A673 (cell line): ENCODE measurements around the gene TMEM202. TPM values are rescaled to one million over a fixed set of nuclear protein-coding genes. Genes with fewer than 3 reads are reported as not detected.
"Not testable (repeated sequence)": the region's sequence is repeated elsewhere in the genome, so short reads cannot be mapped to it uniquely, and the experiment has no call there.

Experiments used
- BruUV-seq: library from RNA; stranded (reverse); fragments of 400-500 nt; replicated peaks from 2 replicates; lab custom pipeline; 2021; lab: Mats Ljungman, UMichigan
- CTCF ChIA-PET: fragments of 300-600 bp; sonication (Branson Sonifier 250); formaldehyde crosslinking; loops from one replicate; lab custom pipeline; 2022; ENCODE audit warnings: antibody characterized with exemption; lab: Charles Lee
- POLR2A ChIA-PET: fragments of 300-600 bp; sonication (Branson Sonifier 250); formaldehyde crosslinking; loops from one replicate; lab custom pipeline; 2022; ENCODE audit warnings: antibody characterized with exemption; ENCODE audit not compliant: low non-redundant PET; lab: Charles Lee
- DNase-seq: peaks from one replicate; pipeline ENCODE4 v3.0.0-alpha.2; 2015; ENCODE audit warnings: low spot score
- H3K27ac ChIP-seq: fragments of 200-600 bp; sonication (generic); 2 replicates; pipeline ENCODE4 v1.5.1; 2016; ENCODE audit warnings: mixed run types, low read depth, mild to moderate bottlenecking, mixed read lengths, antibody characterized with exemption, low read length; ENCODE audit not compliant: poor library complexity, severe bottlenecking
- H3K27me3 ChIP-seq: fragments of 200-600 bp; sonication (generic); replicated peaks from 2 replicates; pipeline ENCODE4 v1.6.1; 2017; ENCODE audit warnings: mixed run types, low read depth, mild to moderate bottlenecking, mixed read lengths, antibody characterized with exemption, low read length; ENCODE audit not compliant: insufficient read depth, poor library complexity
- H3K36me3 ChIP-seq: fragments of 200-600 bp; sonication (generic); 2 replicates; pipeline ENCODE4 v1.6.1; 2016; ENCODE audit warnings: mixed run types, mild to moderate bottlenecking, mixed read lengths, antibody characterized with exemption, low read length; ENCODE audit not compliant: insufficient read depth, poor library complexity, severe bottlenecking
- H3K4me1 ChIP-seq: fragments of 200-600 bp; sonication (generic); 2 replicates; pipeline ENCODE4 v1.6.1; 2017; ENCODE audit warnings: mixed run types, mild to moderate bottlenecking, mixed read lengths, antibody characterized with exemption, low read length; ENCODE audit not compliant: insufficient read depth, poor library complexity, severe bottlenecking
- H3K4me3 ChIP-seq: fragments of 200-600 bp; sonication (generic); 2 replicates; pipeline ENCODE4 v1.5.1; 2016; ENCODE audit warnings: low read depth, mixed run types, mild to moderate bottlenecking, mixed read lengths, low read length; ENCODE audit not compliant: poor library complexity, severe bottlenecking
- H3K9me3 ChIP-seq: fragments of 200-600 bp; sonication (generic); 2 replicates; pipeline ENCODE4 v1.6.1; 2016; ENCODE audit warnings: mixed run types, low read depth, mild to moderate bottlenecking, mixed read lengths, antibody characterized with exemption, low read length; ENCODE audit not compliant: poor library complexity, severe bottlenecking
- CTCF ChIP-seq: fragments of 300-800, 200-600 bp; sonication (generic); conservative IDR thresholded peaks from 2 replicates; pipeline ENCODE4 v1.5.1; 2017; ENCODE audit warnings: low read depth, mild to moderate bottlenecking, antibody characterized with exemption, low read length, moderate library complexity, mixed read lengths
- EZH2 ChIP-seq: fragments of 200-600 bp; sonication (generic); IDR thresholded peaks from 2 replicates; pipeline ENCODE4 v1.6.1; 2017; ENCODE audit warnings: borderline replicate concordance, low read depth, mild to moderate bottlenecking, mixed read lengths, antibody characterized with exemption, low read length; ENCODE audit not compliant: poor library complexity, severe bottlenecking
- intact Hi-C: fragments of 100-400 bp; cut with micrococcal nuclease; formaldehyde crosslinking; loops from one replicate; pipeline ENCODE4 v1.10.0; 2022; ENCODE audit not compliant: unreplicated experiment
- total RNA-seq: library from RNA; stranded (reverse); gene quantifications from 2 replicates; pipeline ENCODE4 v1.2.3, GENCODE V29; 2021

Gene TMEM202
- total RNA-seq, 1 experiment from 2014 or later: not detected

- TF ChIP-seq EZH2: no peak
- TF ChIP-seq CTCF: no peak
- no peak for DNase-seq
- H3K9me3 ChIP-seq: no peaks in the 10 kb centered on the region
- intact Hi-C loops: no loop called here
- POLR2A ChIA-PET: no interaction called here
- no peaks in the 10 kb centered on the region for H3K4me1 ChIP-seq
- no peaks in the 10 kb centered on the region for H3K36me3 ChIP-seq
- no peak overlapping the region for H3K4me3 ChIP-seq
- H3K27ac ChIP-seq: no peak overlapping the region
- peaks cover 62% of the 10 kb centered on the region for H3K27me3 ChIP-seq
- CTCF ChIA-PET: no interaction called here
- no TSS peak for BruUV-seq
These were observed 10.4 kb upstream of the TMEM202 start for GRCh38 chr15:72387741-72388140.

GRCh38 chr15:72389231-72389630, 8.9 kb upstream of the TMEM202 start:
- H3K36me3 ChIP-seq: no peaks in the 10 kb centered on the region
- H3K27me3 ChIP-seq: peaks cover 61% of the 10 kb centered on the region
- H3K4me1 ChIP-seq: no peaks in the 10 kb centered on the region
- DNase-seq: no peak
- ChIA-PET CTCF (no interaction called here), POLR2A (no interaction called here)
- H3K4me3 ChIP-seq: no peak overlapping the region
- H3K9me3 ChIP-seq: no peaks in the 10 kb centered on the region
- BruUV-seq: no TSS peak
- TF ChIP-seq EZH2 (no peak), CTCF (no peak)
- intact Hi-C loops: no loop called here
- H3K27ac ChIP-seq: no peak overlapping the region

- H3K4me3 ChIP-seq, H3K9me3 ChIP-seq, intact Hi-C loops, H3K27ac ChIP-seq, BruUV-seq, DNase-seq, POLR2A ChIA-PET, CTCF ChIA-PET, H3K36me3 ChIP-seq, H3K4me1 ChIP-seq: not testable (repeated sequence)
- H3K27me3 ChIP-seq: peaks cover 37% of the 10 kb centered on the region
These were observed 1.8 kb upstream of the TMEM202 start for GRCh38 chr15:72396331-72396730.

GRCh38 chr15:72398648-72399047, 543 bp downstream of the TMEM202 start:
- H3K4me1 ChIP-seq: no peaks in the 10 kb centered on the region
- no peak overlapping the region for H3K4me3 ChIP-seq
- CTCF ChIA-PET: no interaction called here
- no peaks in the 10 kb centered on the region for H3K36me3 ChIP-seq
- no peak for TF ChIP-seq CTCF
- no peak for TF ChIP-seq EZH2
- DNase-seq: no peak
- intact Hi-C loops: no loop called here
- H3K27me3 ChIP-seq: peaks cover 36% of the 10 kb centered on the region
- no peaks in the 10 kb centered on the region for H3K9me3 ChIP-seq
- H3K27ac ChIP-seq: no peak overlapping the region
- BruUV-seq: no TSS peak
- POLR2A ChIA-PET: interaction anchor here (0.6 kb wide), 1 partner anchor 47 kb away, joined by 6 read pairs; no protein-coding TSS in a partner anchor
